ENCODE measurements around the gene ITGB4.

Gene ITGB4

GRCh38 chr17:75720656-75721462 is at the start of gene ITGB4:
ITGB4 (plus strand) TSS chr17:75721459; CDS start chr17:75724704, 3,245 bp downstream.
- no peak for DNase-seq (ENCODE audit: insufficient read length, low spot score)
- FAIRE-seq: no peak
- no peak for TF ChIP-seq CTCF (IDR thresholded peaks at IDR 0.05; ENCODE audit: insufficient read depth, missing control alignments)

GRCh38 chr17:75672011-75672410 is 49.2 kb upstream of the ITGB4 start:
- no peak for TF ChIP-seq CTCF (IDR thresholded peaks at IDR 0.05; ENCODE audit: insufficient read depth, missing control alignments)
- DNase-seq (ENCODE audit: insufficient read length, low spot score): no peak
- FAIRE-seq: no peak

GRCh38 chr17:75673487-75673886 is 47.8 kb upstream of the ITGB4 start:
- FAIRE-seq: no peak
- no peak for TF ChIP-seq CTCF (IDR thresholded peaks at IDR 0.05; ENCODE audit: insufficient read depth, missing control alignments)

GRCh38 chr17:75676461-75676860 is 44.8 kb upstream of the ITGB4 start:
- no peak for TF ChIP-seq CTCF (IDR thresholded peaks at IDR 0.05; ENCODE audit: insufficient read depth, missing control alignments)
- no peak for FAIRE-seq

More at GRCh38 chr17:75673487-75673886, 47.8 kb upstream of the ITGB4 start:
- DNase-seq (ENCODE audit: insufficient read length, low spot score): no peak

GRCh38 chr17:75679706-75680211 is 41.5 kb upstream of the ITGB4 start:
- no peak for TF ChIP-seq CTCF (IDR thresholded peaks at IDR 0.05; ENCODE audit: insufficient read depth, missing control alignments)
- DNase-seq (ENCODE audit: insufficient read length, low spot score) (no peak), FAIRE-seq (no peak)

More at GRCh38 chr17:75676461-75676860, 44.8 kb upstream of the ITGB4 start:
- no peak for DNase-seq (ENCODE audit: insufficient read length, low spot score)

GRCh38 chr17:75680431-75680830 is 40.8 kb upstream of the ITGB4 start:
- FAIRE-seq (no peak), DNase-seq (ENCODE audit: insufficient read length, low spot score) (no peak)

More at GRCh38 chr17:75680431-75680830, 40.8 kb upstream of the ITGB4 start:
- no peak for TF ChIP-seq CTCF (IDR thresholded peaks at IDR 0.05; ENCODE audit: insufficient read depth, missing control alignments)
